Neural cell (in vitro differentiated cells): ENCODE data around the gene ZNF831. TPM values are rescaled to one million over a fixed set of nuclear protein-coding genes. Genes with fewer than 3 reads are reported as not detected.

Experiments
- H2AFZ ChIP-seq: fragments of 200-600, 300-800 bp; sonication (generic), shearing (Covaris generic); 2 replicates; pipeline ENCODE4 v1.6.0; 2014; ENCODE audit warnings: low read depth, mild to moderate bottlenecking, antibody characterized with exemption, low read length, moderate library complexity
- H3F3A ChIP-seq: fragments of 200-600 bp; shearing (Covaris generic); 2 replicates; pipeline ENCODE4 v1.6.1; 2016; ENCODE audit warnings: mild to moderate bottlenecking, moderate library complexity, mixed read lengths, antibody characterized with exemption, low read length; ENCODE audit not compliant: insufficient read depth, poor library complexity, severe bottlenecking
- H3K27ac ChIP-seq: fragments of 200-600, 300-800 bp; sonication (generic), shearing (Covaris generic); 2 replicates; pipeline ENCODE4 v1.5.1; 2014; ENCODE audit warnings: mild to moderate bottlenecking, low read length, moderate library complexity
- H3K27me3 ChIP-seq: fragments of 300-800, 200-600 bp; sonication (generic), shearing (Covaris generic); 2 replicates; pipeline ENCODE4 v1.6.0; 2014; ENCODE audit warnings: mild to moderate bottlenecking, low read depth, low read length, moderate library complexity; ENCODE audit not compliant: insufficient read depth
- H3K36me3 ChIP-seq: fragments of 300-800, 200-600 bp; sonication (generic), shearing (Covaris generic); 2 replicates; pipeline ENCODE4 v1.5.1; 2014; ENCODE audit warnings: mild to moderate bottlenecking, antibody characterized with exemption, low read length, moderate library complexity; ENCODE audit not compliant: insufficient read depth
- H3K4me2 ChIP-seq: fragments of 300-800, 200-600 bp; sonication (generic), shearing (Covaris generic); 2 replicates; pipeline ENCODE4 v1.6.0; 2014; ENCODE audit warnings: mild to moderate bottlenecking, low read length
- H3K4me3 ChIP-seq: fragments of 300-800, 200-600 bp; sonication (generic), shearing (Covaris generic); 2 replicates; pipeline ENCODE4 v1.5.1; 2014; ENCODE audit warnings: mild to moderate bottlenecking, low read length, moderate library complexity
- H3K79me2 ChIP-seq: fragments of 200-600 bp; shearing (Covaris generic); replicated peaks from 2 replicates; pipeline ENCODE4 v1.6.0; 2014; ENCODE audit warnings: mild to moderate bottlenecking, low read length, moderate library complexity; ENCODE audit not compliant: insufficient read depth
- H3K9ac ChIP-seq: fragments of 300-800, 200-600 bp; sonication (generic), shearing (Covaris generic); 2 replicates; pipeline ENCODE4 v1.6.1; 2016; ENCODE audit warnings: mild to moderate bottlenecking, low read length, mixed read lengths
- H3K9me2 ChIP-seq: fragments of 200-600 bp; shearing (Covaris generic); 2 replicates; pipeline ENCODE4 v1.6.1; 2016; ENCODE audit warnings: mild to moderate bottlenecking, low read length, mixed read lengths; ENCODE audit not compliant: insufficient read depth
- H3K9me3 ChIP-seq: fragments of 200-600, 300-800 bp; sonication (generic), shearing (Covaris generic); 2 replicates; pipeline ENCODE4 v1.6.1; 2016; ENCODE audit warnings: mild to moderate bottlenecking, mixed run types, low read length, moderate library complexity, mixed read lengths
- H4K20me1 ChIP-seq: fragments of 200-600 bp; shearing (Covaris generic); 2 replicates; pipeline ENCODE4 v1.6.1; 2016; ENCODE audit warnings: mild to moderate bottlenecking, mixed run types; ENCODE audit not compliant: insufficient read depth
- CTCF ChIP-seq: fragments of 450-650 bp; IDR thresholded peaks from 2 replicates; pipeline ENCODE4 v1.5.1; 2014; ENCODE audit warnings: antibody characterized with exemption, mild to moderate bottlenecking, moderate library complexity; ENCODE audit not compliant: poor library complexity, severe bottlenecking
- EP300 ChIP-seq: fragments of 450-650 bp; conservative IDR thresholded peaks from 2 replicates; pipeline ENCODE4 v1.6.1; 2014; ENCODE audit warnings: antibody characterized with exemption, mild to moderate bottlenecking, moderate library complexity; ENCODE audit not compliant: poor library complexity, severe bottlenecking
- EZH2 ChIP-seq: fragments of 200-600, 300-800 bp; shearing (Covaris generic), sonication (generic); IDR thresholded peaks from 2 replicates; pipeline ENCODE4 v1.6.1; 2014; ENCODE audit warnings: antibody characterized with exemption, low read length, borderline replicate concordance, mild to moderate bottlenecking; ENCODE audit not compliant: insufficient read depth, poor library complexity, severe bottlenecking
- MXI1 ChIP-seq: fragments of 450-650 bp; conservative IDR thresholded peaks from 2 replicates; pipeline ENCODE4 v1.6.1; 2014; ENCODE audit warnings: antibody characterized with exemption, mild to moderate bottlenecking; ENCODE audit not compliant: poor library complexity, severe bottlenecking
- POLR2AphosphoS5 ChIP-seq: IDR thresholded peaks from 2 replicates; pipeline ENCODE4 v1.6.1; 2012
- RAD21 ChIP-seq: fragments of 450-650 bp; conservative IDR thresholded peaks from 2 replicates; pipeline ENCODE4 v1.6.1; 2014; ENCODE audit warnings: antibody characterized with exemption, mild to moderate bottlenecking, moderate library complexity
- SMC3 ChIP-seq: fragments of 450-650 bp; conservative IDR thresholded peaks from 2 replicates; pipeline ENCODE4 v1.6.1; 2014; ENCODE audit warnings: antibody characterized with exemption, mild to moderate bottlenecking, moderate library complexity; ENCODE audit not compliant: poor library complexity
- TAF1 ChIP-seq: IDR thresholded peaks from 2 replicates; pipeline ENCODE4 v1.6.1; 2012; ENCODE audit warnings: low read depth
- polyA plus RNA-seq: library from polyadenylated mRNA; depleted of rRNA; stranded (reverse); fragments of >200 nt; gene quantifications from 2 replicates; pipeline ENCODE4 v1.2.3, GENCODE V29; 2014
- TF ChIP-seq, protein P1 (sequence below): IDR thresholded peaks from 2 replicates; pipeline ENCODE4 v1.6.1; 2012; ENCODE audit warnings: borderline replicate concordance

ZNF831 gene
- polyA plus RNA-seq, 1 donor from 2014 or later, result not detected

- Histone ChIP-seq H3F3A (no peaks in the 10 kb centered on the region), H4K20me1 (no peaks in the 10 kb centered on the region), H3K4me3 (no peak overlapping the region), H3K9me3 (no peaks in the 10 kb centered on the region), H3K9me2 (no peaks in the 10 kb centered on the region), H3K4me2 (no peak overlapping the region), H3K9ac (no peak overlapping the region), H3K27ac (no peak overlapping the region), H3K27me3 (no peaks in the 10 kb centered on the region), H3K79me2 (no peaks in the 10 kb centered on the region), H3K36me3 (no peaks in the 10 kb centered on the region), H2AFZ (no peak overlapping the region)
- TF ChIP-seq SMC3 (no peak), TAF1 (no peak), EZH2 (no peak), MXI1 (no peak), CTCF (no peak)
- TF ChIP-seq, protein P1, sequence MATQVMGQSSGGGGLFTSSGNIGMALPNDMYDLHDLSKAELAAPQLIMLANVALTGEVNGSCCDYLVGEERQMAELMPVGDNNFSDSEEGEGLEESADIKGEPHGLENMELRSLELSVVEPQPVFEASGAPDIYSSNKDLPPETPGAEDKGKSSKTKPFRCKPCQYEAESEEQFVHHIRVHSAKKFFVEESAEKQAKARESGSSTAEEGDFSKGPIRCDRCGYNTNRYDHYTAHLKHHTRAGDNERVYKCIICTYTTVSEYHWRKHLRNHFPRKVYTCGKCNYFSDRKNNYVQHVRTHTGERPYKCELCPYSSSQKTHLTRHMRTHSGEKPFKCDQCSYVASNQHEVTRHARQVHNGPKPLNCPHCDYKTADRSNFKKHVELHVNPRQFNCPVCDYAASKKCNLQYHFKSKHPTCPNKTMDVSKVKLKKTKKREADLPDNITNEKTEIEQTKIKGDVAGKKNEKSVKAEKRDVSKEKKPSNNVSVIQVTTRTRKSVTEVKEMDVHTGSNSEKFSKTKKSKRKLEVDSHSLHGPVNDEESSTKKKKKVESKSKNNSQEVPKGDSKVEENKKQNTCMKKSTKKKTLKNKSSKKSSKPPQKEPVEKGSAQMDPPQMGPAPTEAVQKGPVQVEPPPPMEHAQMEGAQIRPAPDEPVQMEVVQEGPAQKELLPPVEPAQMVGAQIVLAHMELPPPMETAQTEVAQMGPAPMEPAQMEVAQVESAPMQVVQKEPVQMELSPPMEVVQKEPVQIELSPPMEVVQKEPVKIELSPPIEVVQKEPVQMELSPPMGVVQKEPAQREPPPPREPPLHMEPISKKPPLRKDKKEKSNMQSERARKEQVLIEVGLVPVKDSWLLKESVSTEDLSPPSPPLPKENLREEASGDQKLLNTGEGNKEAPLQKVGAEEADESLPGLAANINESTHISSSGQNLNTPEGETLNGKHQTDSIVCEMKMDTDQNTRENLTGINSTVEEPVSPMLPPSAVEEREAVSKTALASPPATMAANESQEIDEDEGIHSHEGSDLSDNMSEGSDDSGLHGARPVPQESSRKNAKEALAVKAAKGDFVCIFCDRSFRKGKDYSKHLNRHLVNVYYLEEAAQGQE, result no peak
Measured at GRCh38 chr20:59139998-59140397, 23.6 kb upstream of the ZNF831 start.

- no peak for TF ChIP-seq TAF1
- TF ChIP-seq RAD21, result no peak
- no peak for TF ChIP-seq CTCF
- no peak for TF ChIP-seq MXI1
- TF ChIP-seq POLR2AphosphoS5, result no peak
- TF ChIP-seq EP300, result no peak
- TF ChIP-seq EZH2, result no peak
- no peak for TF ChIP-seq SMC3
- TF ChIP-seq, protein P1, result no peak
- Histone ChIP-seq H3F3A (no peaks in the 10 kb centered on the region), H3K27me3 (no peaks in the 10 kb centered on the region)
Measured at GRCh38 chr20:59141818-59142581, 21.6 kb upstream of the ZNF831 start.

More at GRCh38 chr20:59141818-59142581, 21.6 kb upstream of the ZNF831 start:
- H3K36me3 ChIP-seq, result no peaks in the 10 kb centered on the region
- no peaks in the 10 kb centered on the region for H3K79me2 ChIP-seq
- no peaks in the 10 kb centered on the region for H4K20me1 ChIP-seq
- H3K9me3 ChIP-seq, result no peaks in the 10 kb centered on the region
- no peak overlapping the region for H3K27ac ChIP-seq
- no peaks in the 10 kb centered on the region for H3K9me2 ChIP-seq
- H3K4me2 ChIP-seq, result no peak overlapping the region
- H2AFZ ChIP-seq, result no peak overlapping the region
- H3K9ac ChIP-seq, result no peak overlapping the region
- H3K4me3 ChIP-seq, result no peak overlapping the region
